SKM-1 treated with dmso at 0.1 percent for 144 hours (cell line): Measurements from ENCODE around the gene MROH8.

ENCODE experiments used
- DNase-seq: peaks from one replicate; lab custom pipeline; 2025; ENCODE audit not compliant: unreplicated experiment; lab: John Stamatoyannopoulos, UW

Gene MROH8

DNA sequence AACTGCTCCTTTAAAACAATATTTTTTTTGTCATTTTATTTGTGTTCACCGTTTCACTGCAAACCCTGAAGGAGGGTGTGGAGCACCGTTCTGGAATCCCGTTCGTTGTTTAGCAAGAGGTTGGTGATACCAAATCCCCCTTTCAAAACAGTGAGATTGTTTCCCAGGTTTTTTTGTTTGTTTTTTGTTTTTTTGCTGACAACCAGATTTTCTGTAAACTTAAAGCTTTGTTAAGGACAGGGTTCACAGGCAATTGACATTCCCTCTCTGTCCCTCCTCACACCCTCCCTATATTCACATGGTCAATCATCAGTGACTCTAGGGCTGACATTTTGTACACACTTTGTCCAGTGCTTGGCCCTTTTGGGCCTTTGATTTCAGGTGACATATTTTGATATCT, 21.0 kb upstream of the MROH8 start:
- DNase-seq = no peak

DNA sequence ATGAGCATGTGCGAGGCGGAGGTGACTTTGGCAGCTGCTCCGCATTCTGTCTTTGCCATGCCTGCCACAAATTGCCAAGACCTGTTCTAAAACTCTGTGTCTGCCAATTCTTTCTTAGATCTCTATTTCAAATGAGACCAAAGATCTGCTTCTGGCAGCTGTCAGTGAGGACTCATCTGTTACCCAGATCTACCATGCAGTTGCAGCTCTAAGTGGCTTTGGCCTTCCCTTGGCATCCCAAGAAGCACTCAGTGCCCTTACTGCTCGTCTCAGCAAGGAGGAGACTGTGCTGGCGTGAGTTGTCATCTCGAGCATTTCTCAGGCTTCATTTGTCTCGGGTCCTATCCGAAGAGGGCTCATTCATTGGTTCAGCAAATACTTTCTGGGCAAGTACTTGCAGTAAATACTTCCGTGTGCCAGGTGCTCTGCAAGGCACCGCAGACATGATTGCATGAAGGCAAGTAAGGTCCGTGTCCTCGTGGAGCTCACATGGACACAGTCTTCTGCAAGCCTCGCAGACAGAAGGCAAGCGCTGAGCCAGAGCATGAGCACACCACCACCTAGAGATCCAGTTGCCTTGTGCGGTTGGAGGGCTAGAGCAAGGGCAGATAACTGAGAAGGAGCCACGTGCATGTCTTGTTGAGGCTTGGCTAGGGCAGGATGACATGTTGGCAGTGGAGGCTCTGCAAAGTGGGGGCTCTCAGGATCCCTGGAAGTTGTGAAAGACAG, 19.7 kb upstream of the MROH8 start:
- DNase-seq = no peak

DNA sequence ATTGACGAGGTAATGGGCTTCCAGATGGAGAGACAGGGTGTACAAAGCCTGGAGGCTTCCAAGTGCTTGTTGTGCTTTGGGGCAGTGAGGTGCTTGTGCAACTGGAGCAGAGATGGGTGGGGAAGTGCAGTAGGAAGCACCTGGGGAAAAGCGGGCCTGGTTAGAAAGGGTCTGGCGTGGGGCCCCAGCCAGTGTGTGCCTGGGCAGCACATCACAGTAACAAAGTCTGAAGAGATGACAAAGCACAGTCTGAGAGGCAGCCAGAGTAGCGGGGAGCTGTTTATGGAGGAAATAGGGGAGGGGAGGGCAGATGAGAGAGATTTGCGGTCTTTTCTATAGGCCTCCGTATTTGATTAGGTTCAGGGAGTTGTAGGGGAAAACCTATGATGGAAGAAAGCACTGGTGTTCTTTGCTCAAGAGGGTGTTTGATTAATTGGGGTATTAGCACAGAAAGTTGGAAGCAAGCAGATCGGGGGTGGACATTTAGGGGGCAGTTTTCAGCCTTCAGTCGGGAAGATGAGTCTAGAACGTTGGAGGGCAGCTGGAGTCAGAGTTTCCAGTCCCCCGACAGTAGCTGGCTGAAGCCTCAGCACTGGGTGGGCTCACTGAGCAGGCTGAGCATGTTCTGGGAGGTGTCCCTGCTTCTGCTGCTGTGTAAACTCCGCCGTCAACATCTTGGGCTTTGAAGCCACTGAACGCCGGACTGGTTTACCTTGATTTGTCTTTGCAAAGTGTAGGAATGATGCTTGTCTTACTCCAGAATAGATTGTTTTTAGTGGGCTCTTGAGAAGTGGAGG, 15.5 kb upstream of the MROH8 start:
- DNase-seq = no peak

DNA sequence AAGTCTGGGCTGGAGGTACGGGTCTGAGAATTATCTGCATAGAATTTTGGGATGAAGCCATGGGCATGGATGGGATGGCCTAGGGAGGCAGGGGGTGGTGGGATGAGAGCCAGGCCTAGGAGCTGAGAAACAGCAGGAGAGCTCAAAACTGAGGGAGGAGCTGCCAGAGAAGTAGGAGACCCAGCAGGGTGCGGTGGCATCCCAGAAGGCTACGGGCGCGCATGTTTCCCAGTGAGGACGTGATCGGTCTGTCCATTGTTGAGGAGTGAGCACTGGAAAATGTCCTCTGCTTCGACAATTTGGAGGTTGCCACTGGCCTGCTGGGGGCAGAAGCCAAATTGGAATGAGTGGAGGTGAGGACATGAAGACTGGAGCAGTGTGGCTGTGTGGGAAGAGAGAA, 14.5 kb upstream of the MROH8 start:
- DNase-seq = no peak

DNA sequence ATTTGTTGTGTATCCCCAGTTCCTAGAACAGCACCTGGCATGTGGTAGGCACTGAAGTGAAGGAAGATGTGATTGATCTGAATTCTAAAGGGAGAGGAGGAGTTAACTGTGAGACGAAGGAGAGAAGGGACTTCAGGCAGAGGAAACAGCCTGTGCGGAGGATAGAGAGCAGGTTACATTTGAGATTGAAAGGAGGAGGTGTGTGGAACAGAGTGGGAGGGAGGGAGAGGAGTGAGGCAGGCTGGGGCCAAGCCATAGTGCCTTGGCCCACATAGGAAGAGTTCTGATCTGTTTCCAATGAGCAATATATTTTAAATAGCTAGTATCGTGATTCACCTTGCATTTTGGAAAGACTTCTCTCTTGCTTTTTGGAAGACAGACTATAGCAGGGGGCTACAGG, 13.9 kb upstream of the MROH8 start:
- DNase-seq = no peak

DNA sequence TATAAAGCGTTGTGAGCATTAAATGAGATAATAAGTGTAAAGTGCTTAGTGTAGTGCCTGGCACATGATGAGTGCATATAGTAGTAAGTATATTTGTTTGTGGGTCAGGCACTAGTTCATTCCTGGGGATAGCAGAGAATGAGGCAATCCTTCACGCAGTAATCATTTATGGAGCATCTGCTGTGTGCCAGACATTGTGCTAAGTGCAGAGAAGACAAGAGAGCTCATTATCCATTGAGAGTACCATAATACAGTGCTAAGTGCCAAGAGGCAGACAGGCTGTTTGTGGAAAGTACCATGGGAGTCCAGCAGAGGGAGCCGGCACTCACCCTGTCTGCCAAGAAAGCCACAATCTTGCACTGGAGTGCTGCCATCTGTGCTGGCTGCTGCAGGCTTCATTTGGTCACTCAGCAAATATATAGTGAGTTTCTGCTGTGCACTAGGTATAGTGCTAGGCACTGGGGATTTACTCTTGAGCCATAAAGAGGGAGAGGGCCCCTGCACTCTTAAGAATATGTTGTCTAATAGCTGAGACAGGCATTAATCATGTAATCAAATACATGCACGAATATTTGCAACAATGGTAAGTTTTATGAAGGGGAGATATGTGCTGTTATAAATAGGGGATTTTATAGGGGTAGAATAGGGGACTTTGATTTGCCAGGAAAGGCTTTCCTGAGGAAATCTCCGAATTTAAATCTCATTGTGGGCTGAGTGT, 12.9 kb upstream of the MROH8 start:
- DNase-seq = peak; percentile 63

DNA sequence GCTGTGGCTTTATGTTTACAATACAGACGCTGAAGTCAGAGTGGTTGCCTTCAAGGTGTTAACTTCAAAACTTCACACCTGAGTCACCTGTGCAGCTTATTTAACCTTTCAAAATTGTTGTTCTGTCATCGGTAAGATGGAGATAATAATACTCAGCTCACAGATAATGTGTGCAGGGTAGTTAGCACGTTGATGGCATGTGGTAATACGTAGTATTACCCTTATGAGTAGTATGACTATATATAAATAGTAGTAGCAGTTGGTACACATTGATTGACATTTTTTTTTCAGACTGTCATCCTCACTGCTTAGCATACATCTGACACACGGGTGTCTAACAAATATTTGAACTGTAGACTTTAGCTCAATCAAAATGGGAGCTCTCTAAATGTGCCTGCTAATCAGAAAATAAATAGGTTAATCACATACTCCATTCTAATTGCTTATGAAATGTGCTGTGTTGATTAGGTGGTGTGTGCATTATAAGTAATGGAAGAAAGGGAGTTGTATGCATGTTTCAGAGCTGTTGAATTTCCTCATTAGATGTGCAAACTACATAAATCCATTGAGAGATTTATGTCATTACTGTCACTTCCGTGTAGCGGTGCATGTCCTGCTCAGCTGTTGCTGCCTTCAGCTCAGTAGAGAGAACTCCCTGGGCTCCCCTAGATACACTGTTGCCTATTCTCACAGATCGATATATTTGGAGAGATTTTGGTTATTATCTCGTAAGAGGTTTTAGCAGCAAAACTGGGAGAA, 11.2 kb upstream of the MROH8 start:
- no peak for DNase-seq

DNA sequence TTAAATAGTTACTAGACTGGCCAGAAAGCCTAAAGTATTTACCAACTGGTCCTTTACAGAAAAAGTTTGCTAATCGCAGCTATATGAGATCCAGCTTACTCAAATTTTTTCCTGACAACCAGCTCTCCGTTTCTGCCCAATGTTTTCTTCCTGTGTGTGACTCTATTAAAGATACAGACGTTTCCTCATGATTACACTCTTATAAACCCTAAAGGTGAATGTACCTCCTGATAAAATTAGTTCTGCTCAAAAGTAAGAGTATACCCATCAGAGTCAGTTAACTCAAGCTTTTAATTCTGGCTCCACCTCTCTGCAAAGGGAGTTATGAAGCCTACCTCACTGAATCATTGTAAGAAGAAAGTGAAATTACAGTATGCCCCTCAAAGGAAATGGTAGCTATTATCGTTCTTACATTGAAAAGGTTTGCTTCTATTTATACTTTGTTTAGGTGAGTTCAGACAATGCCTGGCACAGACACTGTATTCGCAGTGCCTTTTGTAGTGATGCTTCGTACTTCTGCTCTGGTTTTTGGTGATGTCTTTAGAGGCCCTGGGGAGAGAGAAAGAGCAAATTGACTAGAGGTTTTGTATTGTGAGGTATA, 10.2 kb upstream of the MROH8 start:
- DNase-seq = no peak

DNA sequence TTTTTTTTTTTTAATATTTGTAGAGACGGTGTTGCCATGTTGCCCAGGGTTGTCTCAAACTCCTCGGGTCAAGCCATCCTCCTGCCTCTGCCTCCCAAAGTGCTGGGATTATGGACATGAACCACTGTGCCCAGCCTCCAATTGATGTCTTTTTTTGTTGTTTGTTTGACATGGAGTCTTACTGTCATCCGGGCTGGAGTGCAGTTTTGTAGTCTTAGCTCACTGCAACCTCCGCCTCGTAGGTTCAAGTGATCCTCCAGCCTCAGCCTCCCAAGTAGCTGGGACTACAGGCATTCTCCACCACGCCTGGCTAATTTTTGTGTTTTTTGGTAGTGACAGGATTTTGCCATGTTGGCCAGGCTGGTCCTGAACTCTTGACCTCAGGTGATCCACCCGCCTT, 9.4 kb upstream of the MROH8 start:
- no peak for DNase-seq

DNA sequence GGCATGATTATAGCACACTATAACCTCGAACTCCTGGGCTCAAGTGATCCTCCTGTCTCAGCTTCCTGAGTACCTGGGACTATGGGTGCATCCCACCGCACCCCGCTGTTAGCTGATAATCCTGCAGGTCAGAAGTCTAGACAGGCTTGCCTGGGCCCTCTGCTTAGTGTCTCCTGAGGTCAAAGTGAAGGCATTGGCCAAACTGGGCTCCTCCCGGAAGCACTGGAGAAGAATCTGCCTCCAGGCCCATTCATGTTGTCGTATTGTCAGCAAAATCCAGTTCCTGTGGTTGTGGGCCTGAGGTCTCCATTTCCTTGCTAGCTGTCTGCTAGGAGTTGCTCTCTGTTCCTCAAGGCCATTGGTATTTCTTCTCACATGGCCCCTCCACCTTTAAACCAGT, 6.3 kb upstream of the MROH8 start:
- no peak for DNase-seq

DNA sequence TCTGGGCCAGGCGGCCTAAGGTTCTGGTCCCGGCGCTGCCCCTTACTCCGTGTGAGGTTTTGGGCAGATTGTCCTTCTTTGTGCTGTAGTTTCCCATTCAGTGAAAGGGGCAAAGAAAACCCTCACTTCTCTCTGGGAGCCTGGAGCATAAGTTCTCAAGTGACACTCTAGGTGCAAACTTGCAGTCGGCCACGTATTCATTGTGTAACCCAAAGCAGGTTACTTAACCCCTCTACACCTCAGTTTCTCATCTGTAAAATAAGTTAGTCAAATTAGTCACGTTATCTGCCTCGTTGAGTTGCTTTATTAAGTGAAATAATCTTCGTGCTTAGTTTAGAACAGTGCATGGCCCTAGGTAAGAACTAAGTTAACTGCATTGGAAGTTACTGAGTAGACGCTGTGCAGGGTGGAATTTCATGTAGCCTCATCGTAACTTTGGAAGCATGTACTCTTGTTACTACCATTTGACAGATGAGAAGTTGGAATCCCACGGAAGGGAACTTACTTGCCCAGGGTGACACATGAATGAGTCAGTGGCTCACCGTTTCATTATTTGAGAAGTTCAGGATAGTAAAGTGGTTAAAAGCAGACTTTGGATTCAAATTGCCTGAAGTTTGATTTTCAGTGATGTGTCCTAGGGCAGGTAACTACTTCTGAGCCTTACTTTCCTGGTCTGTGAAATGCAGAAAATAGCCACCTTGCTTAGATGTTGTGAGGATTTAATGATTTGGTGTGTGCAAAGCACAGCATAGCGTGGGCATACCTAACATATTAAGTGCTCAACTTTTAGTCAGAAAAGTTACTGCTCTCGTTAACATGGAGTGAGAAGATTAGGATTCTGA, 556 bp upstream of the MROH8 start:
- DNase-seq = peak; percentile 11

DNA sequence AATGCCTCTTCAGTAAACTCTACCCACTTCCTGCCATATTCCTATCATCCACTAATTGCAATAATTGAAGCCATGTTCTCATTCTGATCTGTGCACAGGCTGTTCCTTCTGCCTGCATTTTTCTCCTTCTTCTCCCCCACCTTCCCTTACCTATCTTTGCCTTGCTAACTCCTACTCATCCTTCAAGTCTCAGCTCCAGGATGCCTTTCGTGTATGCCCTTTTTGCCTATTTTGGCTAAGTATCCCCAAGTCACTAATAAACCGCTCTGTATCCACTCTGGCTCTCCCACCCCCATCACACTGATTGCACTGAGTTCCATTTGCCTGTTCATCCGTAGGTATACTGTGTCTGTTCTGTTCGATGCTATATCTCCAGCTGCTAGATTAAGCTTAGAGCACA, 6.5 kb downstream of the MROH8 start:
- DNase-seq = no peak

DNA sequence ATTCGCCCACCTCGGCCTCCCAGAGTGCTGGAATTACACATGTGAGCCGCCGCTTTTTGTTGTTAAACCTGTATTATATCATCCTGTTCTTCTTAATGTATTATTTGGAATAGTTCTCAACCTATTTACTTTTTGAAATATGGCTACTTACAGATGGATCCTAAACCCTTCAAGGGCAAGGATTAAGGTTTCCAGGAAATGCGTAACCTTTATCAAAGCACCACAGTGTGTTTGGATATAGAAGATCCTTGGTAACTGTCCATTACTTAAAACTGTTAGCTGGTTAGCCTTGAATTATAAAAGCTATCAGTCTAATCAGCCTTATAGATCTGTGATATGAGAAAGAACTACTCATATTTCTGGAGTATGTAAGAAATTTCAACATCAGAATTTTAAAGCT, 12.5 kb downstream of the MROH8 start:
- DNase-seq = no peak

DNA sequence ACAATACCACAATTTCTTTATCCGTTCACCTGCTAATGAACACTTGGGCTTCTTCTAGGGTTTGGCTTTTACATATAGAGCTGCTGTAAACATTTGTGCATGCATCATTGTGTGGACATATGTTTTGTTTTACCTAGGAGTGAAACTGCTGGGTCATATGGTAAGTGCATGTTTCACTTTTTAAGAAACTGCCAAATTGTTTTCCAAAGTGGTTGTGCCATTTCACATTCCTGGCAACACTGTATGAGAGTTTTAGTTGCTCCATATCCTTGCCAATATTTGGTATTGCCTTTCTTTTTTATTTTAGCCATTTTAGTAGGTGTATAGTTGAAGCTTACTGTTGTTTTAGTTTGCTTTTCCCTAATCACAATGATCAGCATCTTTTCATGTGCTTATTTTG, 14.3 kb downstream of the MROH8 start:
- no peak for DNase-seq

DNA sequence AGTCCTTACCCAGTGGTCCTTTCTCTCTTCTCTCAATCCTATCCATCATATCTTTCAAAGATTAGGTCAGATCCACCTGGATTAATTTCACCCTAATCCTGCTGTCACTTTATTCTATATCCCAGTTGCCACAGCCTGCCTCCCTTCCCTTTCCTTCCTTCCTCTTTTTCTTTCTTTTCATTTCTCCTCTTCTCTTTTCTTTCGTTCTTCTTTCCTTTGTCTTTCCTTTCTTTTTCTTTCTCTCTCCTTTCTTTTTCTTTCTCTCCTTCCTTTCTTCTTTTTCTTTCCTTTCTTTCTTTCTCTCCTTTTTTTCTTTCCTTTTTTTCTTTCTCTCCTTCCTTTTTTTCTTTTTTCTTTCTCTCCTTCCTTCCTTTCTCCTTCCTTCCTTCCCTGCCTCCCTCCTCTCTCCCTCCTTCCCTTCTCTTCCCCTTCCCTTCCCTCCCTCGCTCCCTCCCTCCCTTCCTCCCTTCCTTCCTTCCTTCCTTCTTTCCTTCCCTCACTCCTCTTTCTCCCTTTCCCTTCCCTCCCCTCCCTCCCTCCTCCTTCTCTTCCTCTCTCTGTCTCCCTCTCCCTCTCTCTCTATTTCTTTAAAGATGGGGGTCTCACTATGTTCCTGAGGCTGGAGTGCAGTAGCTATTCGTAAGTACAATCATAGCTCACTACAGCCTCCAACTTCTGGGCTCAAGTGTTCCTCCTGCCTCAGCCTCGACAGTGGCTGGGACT, 15.4 kb downstream of the MROH8 start:
- no peak for DNase-seq

DNA sequence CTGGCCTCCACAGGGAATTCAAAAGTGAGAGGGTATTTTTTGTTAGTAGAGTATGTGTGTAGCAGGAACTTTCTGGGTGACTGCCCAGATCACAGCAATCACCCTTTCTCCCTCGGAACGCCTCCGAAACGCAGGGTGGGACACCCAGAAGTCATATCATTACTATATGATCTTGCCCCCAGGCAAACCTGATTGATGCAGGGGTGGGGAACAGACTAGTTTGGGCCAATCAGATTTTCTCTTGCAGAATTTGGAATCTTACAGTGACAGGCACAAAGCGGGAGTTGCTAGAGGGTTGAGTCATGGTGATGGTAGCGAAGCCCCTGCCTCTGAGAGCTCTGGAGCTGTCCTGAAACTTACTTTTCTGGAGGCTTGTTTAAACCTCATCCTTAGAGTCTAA, 16.7 kb downstream of the MROH8 start:
- no peak for DNase-seq

DNA sequence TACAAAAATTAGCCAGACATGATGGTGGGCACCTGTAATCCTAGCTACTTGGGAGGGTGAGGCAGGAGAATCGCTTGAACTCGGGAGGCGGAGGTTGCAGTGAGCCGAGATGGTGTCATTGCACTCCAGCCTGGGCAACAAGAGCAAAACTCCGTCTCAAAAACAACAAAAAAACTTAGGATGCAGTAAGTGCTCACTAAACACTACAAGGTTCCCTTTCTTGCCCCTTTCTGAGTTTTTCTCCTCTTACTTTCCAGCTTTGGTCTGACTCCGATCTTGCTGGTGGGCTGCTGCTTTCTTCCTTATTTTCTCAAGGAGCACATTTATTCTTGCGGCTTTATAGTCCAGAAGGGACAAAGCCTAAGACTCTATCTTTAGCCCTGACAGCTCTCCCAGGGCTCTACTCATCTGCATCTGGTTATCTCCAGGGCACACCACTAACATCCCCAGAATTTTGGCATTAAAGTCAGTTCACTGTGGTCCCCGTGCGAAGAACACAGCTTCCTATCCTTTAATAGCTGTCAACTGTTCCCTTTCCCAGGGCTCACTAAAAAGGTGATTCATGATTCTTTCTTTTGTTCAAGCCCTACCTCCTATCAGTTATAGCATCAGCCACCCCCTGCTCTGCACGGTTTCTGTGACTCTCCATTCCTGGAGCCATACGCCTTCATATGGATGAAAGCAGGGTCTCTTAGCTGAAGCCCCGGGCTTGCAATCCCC, 17.4 kb downstream of the MROH8 start:
- DNase-seq = no peak

DNA sequence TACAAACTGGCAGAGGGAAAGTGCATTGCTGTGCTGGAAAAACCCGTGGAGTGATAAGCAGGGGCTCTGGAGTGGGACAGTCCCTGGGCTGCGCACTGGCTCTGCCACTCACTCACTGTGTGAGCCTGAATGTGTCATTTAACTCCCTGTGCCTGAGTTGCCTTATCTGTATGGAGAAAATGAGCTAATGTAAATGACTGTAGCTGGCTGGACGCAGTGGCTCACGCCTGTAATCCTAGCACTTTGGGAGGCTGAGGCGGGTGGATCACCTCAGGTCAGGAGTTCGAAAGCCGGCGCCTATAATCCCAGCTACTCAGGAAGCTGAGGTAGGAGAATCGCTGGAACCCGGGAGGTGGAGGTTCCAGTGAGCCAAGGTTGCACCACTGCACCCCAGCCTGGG, 18.7 kb downstream of the MROH8 start:
- DNase-seq = no peak

DNA sequence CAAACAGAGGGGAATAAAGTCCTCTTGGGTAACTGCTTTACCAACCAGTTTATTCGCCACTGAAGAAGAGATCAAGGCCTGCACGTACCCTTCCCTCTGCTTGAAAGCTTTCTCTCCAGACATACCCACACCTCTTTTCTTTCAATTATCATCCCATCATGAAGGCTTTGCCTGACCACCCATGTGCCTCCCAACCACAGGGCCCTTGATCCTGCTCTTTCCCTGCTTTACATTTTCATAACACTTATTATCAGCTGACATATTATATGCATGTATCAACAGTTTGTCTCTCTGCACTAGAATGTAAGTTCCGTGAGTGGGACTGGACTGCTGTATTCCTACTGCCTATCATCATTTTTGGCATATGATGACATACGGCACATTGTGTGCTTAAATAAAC, 21.1 kb downstream of the MROH8 start:
- no peak for DNase-seq
